SK-N-SH (cell line): Measurements from ENCODE around the gene TIAM2. TPM values are rescaled to one million over a fixed set of nuclear protein-coding genes. Genes with fewer than 3 reads are reported as not detected.

ENCODE experiments used
- CTCF ChIA-PET: fragments of 300-600, 350-600 bp; formaldehyde crosslinking; extraction: SDS; loops from one replicate; lab custom pipeline; 2021; lab: Yijun Ruan, JAX
- POLR2A ChIA-PET: fragments of 350-600 bp; sonication (Branson Sonifier 250); formaldehyde crosslinking; extraction: SDS; loops from one replicate; lab custom pipeline; 2020; ENCODE audit warnings: antibody characterized with exemption, inconsistent platforms; lab: Yijun Ruan, JAX
- DNase-seq: peaks from one replicate; pipeline ENCODE4 v3.0.0; 2012
- H2AFZ ChIP-seq: fragments of 200-600 bp; sonication (generic); 2 replicates; pipeline ENCODE4 v1.8.1; 2016; ENCODE audit warnings: antibody characterized with exemption, mild to moderate bottlenecking, low read depth
- H3F3A ChIP-seq: fragments of 200-600 bp; sonication (generic); replicated peaks from 2 replicates; pipeline ENCODE3; 2016; ENCODE audit warnings: antibody characterized with exemption, mild to moderate bottlenecking; ENCODE audit not compliant: insufficient read depth
- H3K27ac ChIP-seq, 2 experiments: fragments of 200-500 bp in 1 of 2; fragments of 200-600 bp in 1 of 2; sonication (Bioruptor generic) in 1 of 2; sonication (generic), shearing (Covaris generic) in 1 of 2; 2 replicates each; pipeline versions ENCODE4 v1.5.1 to v1.6.1; 2014 to 2016; ENCODE audit warnings: low read depth in 2 of 2, inconsistent platforms in 1 of 2, low read length in 1 of 2, mild to moderate bottlenecking in 1 of 2, mixed read lengths in 1 of 2
- H3K27me3 ChIP-seq: fragments of 200-600 bp; sonication (generic), shearing (Covaris generic); 2 replicates; pipeline ENCODE4 v1.6.1; 2016; ENCODE audit warnings: mixed run types; ENCODE audit not compliant: insufficient read depth
- H3K36me3 ChIP-seq, 2 experiments: fragments of 200-500 bp in 1 of 2; fragments of 200-600 bp in 1 of 2; sonication (Bioruptor generic) in 1 of 2; sonication (generic) in 1 of 2; replicated peaks in 1 of 2; 2 replicates each; pipeline versions ENCODE3 to v1.5.1; 2014 to 2016; ENCODE audit warnings: low read length in 1 of 2, mild to moderate bottlenecking in 1 of 2; ENCODE audit not compliant: insufficient read depth in 2 of 2, control insufficient read depth in 1 of 2
- H3K4me1 ChIP-seq, 2 experiments: fragments of 200-500 bp in 1 of 2; fragments of 200-600 bp in 1 of 2; sonication (Bioruptor generic) in 1 of 2; sonication (generic), shearing (Covaris generic) in 1 of 2; 2 replicates each; pipeline versions ENCODE4 v1.5.1 to v1.6.1; 2014 to 2016; ENCODE audit warnings: low read depth in 1 of 2, low read length in 1 of 2, mixed run types in 1 of 2; ENCODE audit not compliant: insufficient read depth in 2 of 2, control insufficient read depth in 1 of 2
- H3K4me2 ChIP-seq: fragments of 200-600 bp; sonication (generic), shearing (Covaris generic); 2 replicates; pipeline ENCODE4 v1.6.1; 2017; ENCODE audit warnings: mixed run types
- H3K4me3 ChIP-seq, 2 experiments: fragments of 200-500 bp in 1 of 2; fragments of 200-600 bp in 1 of 2; sonication (Bioruptor generic) in 1 of 2; sonication (generic), shearing (Covaris generic) in 1 of 2; 2 replicates each; pipeline versions ENCODE4 v1.5.1 to v1.8.1; 2014 to 2016; ENCODE audit warnings: low read depth in 2 of 2, inconsistent platforms in 1 of 2, low read length in 1 of 2, mild to moderate bottlenecking in 1 of 2, mixed read lengths in 1 of 2, moderate library complexity in 1 of 2
- H3K79me2 ChIP-seq: fragments of 200-600 bp; sonication (generic); 2 replicates; pipeline ENCODE4 v1.8.1; 2017; ENCODE audit warnings: mild to moderate bottlenecking; ENCODE audit not compliant: insufficient read depth
- H3K9ac ChIP-seq: fragments of 200-600 bp; sonication (generic); 2 replicates; pipeline ENCODE4 v1.6.1; 2017; ENCODE audit warnings: mixed run types
- H3K9me2 ChIP-seq: fragments of 200-600 bp; sonication (generic); 2 replicates; pipeline ENCODE4 v1.6.1; 2017; ENCODE audit warnings: mixed run types
- H3K9me3 ChIP-seq: fragments of 200-600 bp; sonication (generic); 2 replicates; pipeline ENCODE4 v1.6.1; 2017; ENCODE audit warnings: mixed run types, mild to moderate bottlenecking, moderate library complexity
- H4K20me1 ChIP-seq: fragments of 200-600 bp; sonication (generic); 2 replicates; pipeline ENCODE4 v1.6.1; 2017; ENCODE audit warnings: mild to moderate bottlenecking, mixed run types; ENCODE audit not compliant: insufficient read depth
- CTCF ChIP-seq: fragments of 200-600 bp; sonication (generic); IDR thresholded peaks from 2 replicates; pipeline ENCODE4 v1.6.1; 2017; ENCODE audit warnings: antibody characterized with exemption, mild to moderate bottlenecking, moderate library complexity
- ELF1 ChIP-seq: IDR thresholded peaks from 2 replicates; pipeline ENCODE4 v1.4.0; 2012
- EP300 ChIP-seq, 2 experiments: IDR thresholded peaks; 2 replicates each; pipeline versions ENCODE4 v1.4.0 to v1.6.1; 2012; ENCODE audit warnings: borderline replicate concordance in 1 of 2, low read depth in 1 of 2, low read length in 1 of 2
- EZH2phosphoT487 ChIP-seq: fragments of 200-600 bp; sonication (generic); IDR thresholded peaks from 2 replicates; pipeline ENCODE4 v1.6.1; 2017; ENCODE audit warnings: low read depth, mixed run types, mild to moderate bottlenecking, antibody characterized with exemption, moderate library complexity, borderline replicate concordance
- FOXJ3 ChIP-seq: sonication (generic); formaldehyde crosslinking; IDR thresholded peaks from 2 replicates; pipeline ENCODE4 v1.5.1; 2020; ENCODE audit warnings: mild to moderate bottlenecking, missing genetic modification reagents
- FOXM1 ChIP-seq: IDR thresholded peaks from 2 replicates; pipeline ENCODE4 v1.4.0; 2012; ENCODE audit warnings: low read depth, mild to moderate bottlenecking
- GABPA ChIP-seq: IDR thresholded peaks from 2 replicates; pipeline ENCODE4 v1.4.0; 2012; ENCODE audit warnings: low read depth, mild to moderate bottlenecking
- GATA2 ChIP-seq: sonication (generic); formaldehyde crosslinking; IDR thresholded peaks from 2 replicates; pipeline ENCODE4 v1.5.0; 2020; ENCODE audit warnings: mild to moderate bottlenecking, missing genetic modification reagents
- IRF3 ChIP-seq: fragments of 150-350 bp; IDR thresholded peaks from 2 replicates; pipeline ENCODE4 v1.6.1; 2016; ENCODE audit warnings: mild to moderate bottlenecking, low read depth, low read length
- MAX ChIP-seq: IDR thresholded peaks from 2 replicates; pipeline ENCODE4 v1.4.0; 2012; ENCODE audit warnings: low read depth
- NFIC ChIP-seq: IDR thresholded peaks from 2 replicates; pipeline ENCODE4 v1.4.0; 2012; ENCODE audit warnings: borderline replicate concordance
- POLR2AphosphoS5 ChIP-seq: IDR thresholded peaks from 2 replicates; pipeline ENCODE4 v1.6.1; 2012; ENCODE audit warnings: low read depth, low read length
- RAD21 ChIP-seq: IDR thresholded peaks from 2 replicates; pipeline ENCODE4 v1.6.1; 2012; ENCODE audit warnings: mild to moderate bottlenecking, low read length
- RCOR1 ChIP-seq: fragments of 150-350 bp; IDR thresholded peaks from 2 replicates; pipeline ENCODE4 v1.6.1; 2017; ENCODE audit warnings: antibody characterized with exemption, low read length
- TEAD4 ChIP-seq: IDR thresholded peaks from 2 replicates; pipeline ENCODE4 v1.4.0; 2012; ENCODE audit warnings: mild to moderate bottlenecking, borderline replicate concordance; ENCODE audit not compliant: insufficient read depth
- USF2 ChIP-seq: fragments of 150-350 bp; IDR thresholded peaks from 2 replicates; pipeline ENCODE4 v1.6.1; 2017; ENCODE audit warnings: antibody characterized with exemption, low read length, low read depth, borderline replicate concordance
- YY1 ChIP-seq: IDR thresholded peaks from 2 replicates; pipeline ENCODE4 v1.4.0; 2012; ENCODE audit warnings: low read depth, mild to moderate bottlenecking
- ZBTB33 ChIP-seq: IDR thresholded peaks from 2 replicates; pipeline ENCODE4 v1.4.0; 2012; ENCODE audit warnings: low read depth, borderline replicate concordance
- WGBS: methylation state at CpG from one replicate; pipeline ENCODE4 v1.1.6; 2017; ENCODE audit warnings: low lambda C conversion rate; 5-methylcytosine and 5-hydroxymethylcytosine counted together
- polyA plus RNA-seq, 3 experiments: library from polyadenylated mRNA; depleted of rRNA; stranded (reverse); fragments of >200 nt; gene quantifications; 2 replicates each; pipeline ENCODE4 v1.2.3, GENCODE V29; 2012
- TF ChIP-seq, protein P1 (sequence below): IDR thresholded peaks from 2 replicates; pipeline ENCODE4; 2012
- TF ChIP-seq, protein P2 (sequence below): IDR thresholded peaks from 2 replicates; pipeline ENCODE4 v1.6.1; 2012; ENCODE audit warnings: mild to moderate bottlenecking, low read depth, low read length, moderate library complexity

TIAM2 gene
- polyA plus RNA-seq, 1 of the 3 experiments (the other 2 are of a cell fraction): 13.6 TPM

GRCh38 chr6:155158030-155158843 is 163.1 kb downstream of the TIAM2 start:
- Histone ChIP-seq H4K20me1 (no peaks in the 10 kb centered on the region), H3K4me2 (no peak overlapping the region), H3K9me3 (no peaks in the 10 kb centered on the region), H3K4me3 (no peak overlapping the region), H3K9me2 (no peaks in the 10 kb centered on the region), H3K36me3 (no peaks in the 10 kb centered on the region), H3K27ac (peak overlapping the region in 1 of 2 experiments; percentile 72; a peak in 2 of 4 replicates), H3K9ac (peak overlapping the region; percentile 47; the same call in 1 of the 2 replicates), H3K4me1 (peaks cover 19 to 26% of the 10 kb centered on the region in 2 experiments), H3K79me2 (peaks cover 11% of the 10 kb centered on the region; the same call in 1 of the 2 replicates), H3F3A (peaks cover 16% of the 10 kb centered on the region), H2AFZ (no peak overlapping the region), H3K27me3 (no peaks in the 10 kb centered on the region)
- ChIA-PET POLR2A (no interaction called here), CTCF (interaction anchor here (0.7 to 2.4 kb wide), 6 partner anchors 14 to 290 kb away, joined by 3 to 10 read pairs (median 4); no protein-coding TSS in a partner anchor)
- WGBS: 71% methylated on average over 5 of the region's 5 CpGs
- no peak for DNase-seq
- TF ChIP-seq EP300 (IDR thresholded peaks at IDR 0.05; ENCODE audit: borderline replicate concordance in 1 of 2, low read depth in 1 of 2, low read length in 1 of 2) (0 out of 4 replicates have a peak, but pooled peaks of 1 of the 2 experiments have one; percentile 4), CTCF (no peak), GABPA (no peak), RAD21 (no peak), ZBTB33 (no peak), ELF1 (no peak), POLR2AphosphoS5 (no peak), USF2 (no peak), MAX (no peak), RCOR1 (no peak), TEAD4 (no peak), YY1 (no peak), FOXM1 (no peak), EZH2phosphoT487 (no peak), IRF3 (no peak), GATA2 (CRISPR knock-in tag) (no peak), NFIC (no peak; the same call in 1 of the 2 replicates), FOXJ3 (CRISPR knock-in tag) (no peak)
- TF ChIP-seq, protein P1, sequence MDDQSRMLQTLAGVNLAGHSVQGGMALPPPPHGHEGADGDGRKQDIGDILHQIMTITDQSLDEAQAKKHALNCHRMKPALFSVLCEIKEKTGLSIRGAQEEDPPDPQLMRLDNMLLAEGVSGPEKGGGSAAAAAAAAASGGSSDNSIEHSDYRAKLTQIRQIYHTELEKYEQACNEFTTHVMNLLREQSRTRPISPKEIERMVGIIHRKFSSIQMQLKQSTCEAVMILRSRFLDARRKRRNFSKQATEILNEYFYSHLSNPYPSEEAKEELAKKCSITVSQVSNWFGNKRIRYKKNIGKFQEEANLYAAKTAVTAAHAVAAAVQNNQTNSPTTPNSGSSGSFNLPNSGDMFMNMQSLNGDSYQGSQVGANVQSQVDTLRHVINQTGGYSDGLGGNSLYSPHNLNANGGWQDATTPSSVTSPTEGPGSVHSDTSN: 0 out of 2 replicates have a peak, but pooled peaks have one; percentile 8
- TF ChIP-seq, protein P2, sequence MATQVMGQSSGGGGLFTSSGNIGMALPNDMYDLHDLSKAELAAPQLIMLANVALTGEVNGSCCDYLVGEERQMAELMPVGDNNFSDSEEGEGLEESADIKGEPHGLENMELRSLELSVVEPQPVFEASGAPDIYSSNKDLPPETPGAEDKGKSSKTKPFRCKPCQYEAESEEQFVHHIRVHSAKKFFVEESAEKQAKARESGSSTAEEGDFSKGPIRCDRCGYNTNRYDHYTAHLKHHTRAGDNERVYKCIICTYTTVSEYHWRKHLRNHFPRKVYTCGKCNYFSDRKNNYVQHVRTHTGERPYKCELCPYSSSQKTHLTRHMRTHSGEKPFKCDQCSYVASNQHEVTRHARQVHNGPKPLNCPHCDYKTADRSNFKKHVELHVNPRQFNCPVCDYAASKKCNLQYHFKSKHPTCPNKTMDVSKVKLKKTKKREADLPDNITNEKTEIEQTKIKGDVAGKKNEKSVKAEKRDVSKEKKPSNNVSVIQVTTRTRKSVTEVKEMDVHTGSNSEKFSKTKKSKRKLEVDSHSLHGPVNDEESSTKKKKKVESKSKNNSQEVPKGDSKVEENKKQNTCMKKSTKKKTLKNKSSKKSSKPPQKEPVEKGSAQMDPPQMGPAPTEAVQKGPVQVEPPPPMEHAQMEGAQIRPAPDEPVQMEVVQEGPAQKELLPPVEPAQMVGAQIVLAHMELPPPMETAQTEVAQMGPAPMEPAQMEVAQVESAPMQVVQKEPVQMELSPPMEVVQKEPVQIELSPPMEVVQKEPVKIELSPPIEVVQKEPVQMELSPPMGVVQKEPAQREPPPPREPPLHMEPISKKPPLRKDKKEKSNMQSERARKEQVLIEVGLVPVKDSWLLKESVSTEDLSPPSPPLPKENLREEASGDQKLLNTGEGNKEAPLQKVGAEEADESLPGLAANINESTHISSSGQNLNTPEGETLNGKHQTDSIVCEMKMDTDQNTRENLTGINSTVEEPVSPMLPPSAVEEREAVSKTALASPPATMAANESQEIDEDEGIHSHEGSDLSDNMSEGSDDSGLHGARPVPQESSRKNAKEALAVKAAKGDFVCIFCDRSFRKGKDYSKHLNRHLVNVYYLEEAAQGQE: no peak
